T-helper 1 cell treated with Interleukin-12 subunit alpha and Interleukin-12 subunit beta and Interleukin-4 antibody, amounts not matched to agents 30 μg/mL and 1 μg/mL, for 36 hours (primary cell): ENCODE measurements around the gene CREB3L2.

Experiments
- H3K27ac Mint-ChIP-seq: one replicate; pipeline ENCODE4 v1.8.0; 2021; ENCODE audit warnings: mild to moderate bottlenecking, mixed read lengths
- H3K27me3 Mint-ChIP-seq: one replicate; pipeline ENCODE4 v1.8.0; 2021; ENCODE audit warnings: low read depth, mixed read lengths
- H3K36me3 Mint-ChIP-seq: one replicate; pipeline ENCODE4 v1.8.0; 2021; ENCODE audit warnings: low read depth, mixed read lengths
- H3K4me1 Mint-ChIP-seq: one replicate; pipeline ENCODE4 v1.8.0; 2021; ENCODE audit warnings: low read depth, mixed read lengths
- H3K4me3 Mint-ChIP-seq: one replicate; pipeline ENCODE4 v1.8.0; 2021; ENCODE audit warnings: mild to moderate bottlenecking, moderate library complexity, mixed read lengths
- H3K9me3 Mint-ChIP-seq: one replicate; pipeline ENCODE4 v1.8.0; 2021; ENCODE audit warnings: mixed read lengths

Gene CREB3L2

DNA sequence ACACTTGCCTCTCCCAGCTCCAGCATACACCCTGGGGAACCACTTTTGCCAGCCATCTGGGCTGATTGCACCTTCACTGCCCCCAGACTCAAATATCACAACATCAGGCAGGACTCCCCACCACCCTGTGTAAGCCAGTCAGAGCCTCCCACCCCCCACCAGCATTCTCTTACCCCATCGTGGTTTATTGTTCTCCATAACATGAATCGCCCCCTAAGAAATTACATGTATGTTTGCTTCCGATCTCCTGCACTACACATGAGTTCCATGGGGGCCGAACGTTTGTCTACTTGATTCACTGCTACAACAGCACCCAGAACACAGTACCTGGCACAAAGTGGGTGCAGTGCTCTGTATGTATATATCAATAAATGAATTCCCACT is 39.4 kb downstream of the CREB3L2 start:
- H3K9me3 Mint-ChIP-seq = no peaks in the 10 kb centered on the region
- no peaks in the 10 kb centered on the region for H3K27me3 Mint-ChIP-seq
- no peak overlapping the region for H3K4me3 Mint-ChIP-seq
- peaks cover 27% of the 10 kb centered on the region for H3K4me1 Mint-ChIP-seq
- H3K36me3 Mint-ChIP-seq = peaks cover 17% of the 10 kb centered on the region
- H3K27ac Mint-ChIP-seq = no peak overlapping the region

DNA sequence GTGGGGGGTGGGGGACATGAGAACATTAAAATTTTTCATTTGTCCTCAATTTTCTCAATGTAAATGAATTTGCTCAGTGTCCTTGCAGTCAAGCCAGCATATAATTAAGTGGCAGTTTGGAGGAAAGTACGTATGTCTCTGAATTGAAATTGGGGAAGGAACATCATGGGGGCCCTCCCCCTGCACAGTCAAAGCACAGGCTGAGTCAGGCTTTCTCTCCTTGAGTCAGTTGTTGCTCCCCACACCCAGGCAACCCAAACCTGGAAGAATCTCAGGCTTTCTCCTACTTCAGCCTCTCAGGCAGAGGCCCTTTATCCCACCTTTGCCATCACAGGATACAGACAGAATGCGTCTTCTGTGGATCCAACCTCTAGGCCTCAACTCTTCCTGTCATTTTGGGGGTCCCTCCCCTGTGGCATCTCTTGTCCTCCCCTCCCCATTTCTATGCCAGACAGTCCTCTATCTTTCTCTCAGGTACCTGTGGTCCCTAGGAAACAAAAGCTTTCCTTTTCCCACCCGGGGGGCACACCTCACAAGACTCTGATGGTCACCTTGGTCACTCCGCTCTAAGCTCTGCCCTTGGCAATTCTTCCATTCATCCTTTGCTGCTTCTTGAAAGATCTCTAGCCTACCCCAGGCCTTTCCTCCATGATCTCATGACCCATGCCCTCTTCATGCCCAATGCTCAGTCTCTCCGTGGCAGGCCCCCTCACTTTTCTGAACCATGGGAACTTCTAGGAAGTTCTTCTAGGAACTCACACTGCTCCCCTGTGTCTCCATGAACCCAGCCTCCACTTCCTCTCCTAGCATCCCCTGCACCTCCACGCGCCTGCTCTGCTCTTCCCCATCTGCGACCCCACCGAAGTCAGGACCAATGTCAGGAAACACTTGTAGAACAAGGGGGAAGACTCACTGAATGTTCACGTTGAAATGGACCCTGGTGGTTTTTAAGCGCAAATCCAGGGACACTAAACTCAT is 40.4 kb downstream of the CREB3L2 start:
- Mint-ChIP-seq H3K4me3 (no peak overlapping the region), H3K36me3 (peaks cover 22% of the 10 kb centered on the region), H3K4me1 (peaks cover 28% of the 10 kb centered on the region), H3K27ac (no peak overlapping the region), H3K9me3 (no peaks in the 10 kb centered on the region), H3K27me3 (no peaks in the 10 kb centered on the region)

DNA sequence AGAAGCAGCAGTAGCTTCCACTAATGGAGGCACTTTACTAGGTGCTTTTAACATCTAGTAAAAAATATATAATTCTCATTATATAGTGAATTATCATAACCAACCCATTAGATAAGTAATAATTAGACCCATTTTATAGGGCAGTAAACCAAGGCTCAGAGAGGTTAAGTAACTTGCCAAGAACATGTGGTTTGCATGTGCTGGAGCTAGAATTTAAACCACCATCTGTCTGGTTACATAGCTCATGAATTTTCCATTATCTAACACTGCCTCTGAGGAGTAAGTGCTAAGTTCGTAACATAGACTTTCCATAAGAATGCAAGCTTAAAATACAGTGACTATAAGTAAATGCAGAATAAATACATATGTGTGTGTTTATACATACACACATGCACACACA is 41.9 kb downstream of the CREB3L2 start:
- H3K27ac Mint-ChIP-seq = no peak overlapping the region
- H3K4me1 Mint-ChIP-seq = peaks cover 19% of the 10 kb centered on the region
- no peaks in the 10 kb centered on the region for H3K27me3 Mint-ChIP-seq
- peaks cover 22% of the 10 kb centered on the region for H3K36me3 Mint-ChIP-seq
- H3K9me3 Mint-ChIP-seq = no peaks in the 10 kb centered on the region
- H3K4me3 Mint-ChIP-seq = no peak overlapping the region

- no peaks in the 10 kb centered on the region for H3K27me3 Mint-ChIP-seq
- no peak overlapping the region for H3K27ac Mint-ChIP-seq
- no peak overlapping the region for H3K4me3 Mint-ChIP-seq
- no peaks in the 10 kb centered on the region for H3K9me3 Mint-ChIP-seq
- peaks cover 22% of the 10 kb centered on the region for H3K36me3 Mint-ChIP-seq
- peaks cover 19% of the 10 kb centered on the region for H3K4me1 Mint-ChIP-seq
Observed at GRCh38 chr7:137958470-137959431, 43.1 kb downstream of the CREB3L2 start.

GRCh38 chr7:137957887-137958286 is 44.0 kb downstream of the CREB3L2 start:
- Mint-ChIP-seq H3K4me1 (peaks cover 19% of the 10 kb centered on the region), H3K4me3 (no peak overlapping the region), H3K36me3 (peaks cover 19% of the 10 kb centered on the region), H3K27ac (no peak overlapping the region), H3K27me3 (no peaks in the 10 kb centered on the region), H3K9me3 (no peaks in the 10 kb centered on the region)

GRCh38 chr7:137956591-137956990 is 45.3 kb downstream of the CREB3L2 start:
- peaks cover 16% of the 10 kb centered on the region for H3K36me3 Mint-ChIP-seq
- no peak overlapping the region for H3K27ac Mint-ChIP-seq
- no peaks in the 10 kb centered on the region for H3K27me3 Mint-ChIP-seq
- peaks cover 20% of the 10 kb centered on the region for H3K4me1 Mint-ChIP-seq
- no peaks in the 10 kb centered on the region for H3K9me3 Mint-ChIP-seq
- no peak overlapping the region for H3K4me3 Mint-ChIP-seq

GRCh38 chr7:137956183-137956582 is 45.7 kb downstream of the CREB3L2 start:
- peaks cover 16% of the 10 kb centered on the region for H3K36me3 Mint-ChIP-seq
- H3K4me3 Mint-ChIP-seq = no peak overlapping the region
- H3K9me3 Mint-ChIP-seq = no peaks in the 10 kb centered on the region
- H3K27ac Mint-ChIP-seq = no peak overlapping the region
- peaks cover 16% of the 10 kb centered on the region for H3K4me1 Mint-ChIP-seq
- no peaks in the 10 kb centered on the region for H3K27me3 Mint-ChIP-seq

DNA sequence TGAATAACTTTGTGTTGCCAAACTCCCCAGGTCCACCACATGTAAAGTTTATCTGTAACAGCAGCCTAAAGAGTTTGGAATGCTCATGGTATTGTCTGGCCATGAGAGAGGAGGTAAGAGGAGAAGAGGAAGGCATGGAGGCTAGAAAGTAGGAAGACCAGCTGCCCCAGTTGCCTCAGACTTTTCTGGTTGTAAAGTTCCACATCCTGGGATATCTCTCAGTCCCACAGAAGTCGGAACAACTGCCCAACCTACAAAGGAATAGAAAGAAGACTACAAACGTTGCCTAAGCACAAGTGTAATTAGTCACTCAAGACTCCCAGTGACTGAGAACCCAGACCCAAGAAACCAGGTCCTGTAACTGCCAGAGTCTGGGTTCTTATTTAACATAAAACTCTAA is 47.3 kb downstream of the CREB3L2 start:
- Mint-ChIP-seq H3K4me3 (no peak overlapping the region), H3K36me3 (peaks cover 17% of the 10 kb centered on the region), H3K27ac (no peak overlapping the region), H3K4me1 (peaks cover 20% of the 10 kb centered on the region), H3K27me3 (no peaks in the 10 kb centered on the region), H3K9me3 (no peaks in the 10 kb centered on the region)

DNA sequence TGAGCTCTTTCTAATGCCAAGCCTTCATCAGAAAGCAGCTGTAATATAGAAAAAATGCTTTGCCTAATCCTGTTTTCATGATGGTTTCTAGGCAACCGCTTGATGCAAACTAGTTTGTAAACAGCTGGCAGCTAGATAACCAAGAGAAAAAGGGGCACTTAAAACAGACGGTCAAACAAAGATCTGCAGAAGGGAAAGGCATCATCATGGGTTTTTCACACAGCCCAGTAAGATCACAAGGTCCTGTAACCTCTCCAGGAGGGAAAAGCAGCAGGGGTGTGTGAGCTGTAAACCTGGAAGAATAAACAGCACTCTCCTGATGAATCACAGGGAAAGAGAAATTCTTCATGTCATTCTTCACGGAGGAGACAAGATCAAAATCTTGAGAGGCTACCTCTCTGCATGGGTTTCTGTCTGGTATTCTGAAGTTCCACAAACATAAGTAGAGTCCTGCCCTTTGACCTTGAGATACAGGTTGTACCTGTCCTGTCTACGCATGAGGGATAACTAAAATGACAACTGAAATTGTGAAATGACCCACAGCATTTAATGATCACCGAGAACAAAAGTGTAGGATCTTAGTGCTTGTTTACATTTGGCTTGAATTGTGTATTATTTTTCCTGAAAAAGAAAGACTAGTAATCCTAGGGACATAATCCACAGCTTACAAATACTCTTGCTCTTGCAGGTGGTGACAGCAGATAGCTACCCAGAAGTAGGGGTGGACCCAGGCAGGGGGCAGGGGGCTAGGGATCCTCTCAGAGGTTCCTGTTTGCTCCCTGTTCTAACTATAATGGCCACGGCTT is 48.0 kb downstream of the CREB3L2 start:
- Mint-ChIP-seq H3K27ac (no peak overlapping the region), H3K4me3 (no peak overlapping the region), H3K27me3 (no peaks in the 10 kb centered on the region), H3K9me3 (no peaks in the 10 kb centered on the region), H3K36me3 (peaks cover 13% of the 10 kb centered on the region), H3K4me1 (peaks cover 18% of the 10 kb centered on the region)

DNA sequence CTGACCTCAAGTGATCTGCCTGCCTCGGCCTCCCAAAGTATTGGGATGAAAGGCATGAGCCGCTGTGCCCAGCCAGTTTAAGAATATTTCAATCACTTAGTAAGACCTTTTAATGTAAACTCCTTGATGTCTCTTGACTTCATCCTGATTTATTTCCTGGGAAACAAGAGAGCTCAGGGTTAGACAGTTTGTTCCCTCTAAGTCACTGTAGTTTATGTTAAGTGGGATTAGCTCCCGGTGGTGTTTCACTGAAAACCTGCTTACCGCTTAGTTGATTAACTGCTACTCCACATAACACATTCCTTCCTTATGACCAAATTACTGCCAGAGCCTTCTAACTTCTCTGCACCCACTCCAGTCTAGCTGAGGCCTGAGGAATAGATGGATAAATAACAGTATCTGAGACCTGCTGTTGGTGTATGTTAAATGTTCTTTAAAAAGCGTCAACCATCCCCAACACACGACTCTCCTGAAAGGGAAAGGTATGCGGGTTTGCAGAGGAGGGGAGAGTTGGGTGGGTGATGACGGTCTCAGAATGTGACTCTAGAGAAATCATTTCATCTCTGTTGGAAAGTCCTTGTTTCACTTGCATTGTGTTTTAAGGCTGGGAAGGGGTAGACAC is 48.7 kb downstream of the CREB3L2 start:
- Mint-ChIP-seq H3K27me3 (no peaks in the 10 kb centered on the region), H3K36me3 (peaks cover 7% of the 10 kb centered on the region), H3K9me3 (no peaks in the 10 kb centered on the region), H3K4me1 (peaks cover 18% of the 10 kb centered on the region), H3K27ac (peak overlapping the region; percentile 26), H3K4me3 (no peak overlapping the region)

- Mint-ChIP-seq H3K9me3 (no peaks in the 10 kb centered on the region), H3K4me3 (no peak overlapping the region), H3K27ac (no peak overlapping the region), H3K4me1 (peaks cover 22% of the 10 kb centered on the region), H3K36me3 (peaks cover 6% of the 10 kb centered on the region), H3K27me3 (no peaks in the 10 kb centered on the region)
Observed at GRCh38 chr7:137952426-137952805, 49.5 kb downstream of the CREB3L2 start.

DNA sequence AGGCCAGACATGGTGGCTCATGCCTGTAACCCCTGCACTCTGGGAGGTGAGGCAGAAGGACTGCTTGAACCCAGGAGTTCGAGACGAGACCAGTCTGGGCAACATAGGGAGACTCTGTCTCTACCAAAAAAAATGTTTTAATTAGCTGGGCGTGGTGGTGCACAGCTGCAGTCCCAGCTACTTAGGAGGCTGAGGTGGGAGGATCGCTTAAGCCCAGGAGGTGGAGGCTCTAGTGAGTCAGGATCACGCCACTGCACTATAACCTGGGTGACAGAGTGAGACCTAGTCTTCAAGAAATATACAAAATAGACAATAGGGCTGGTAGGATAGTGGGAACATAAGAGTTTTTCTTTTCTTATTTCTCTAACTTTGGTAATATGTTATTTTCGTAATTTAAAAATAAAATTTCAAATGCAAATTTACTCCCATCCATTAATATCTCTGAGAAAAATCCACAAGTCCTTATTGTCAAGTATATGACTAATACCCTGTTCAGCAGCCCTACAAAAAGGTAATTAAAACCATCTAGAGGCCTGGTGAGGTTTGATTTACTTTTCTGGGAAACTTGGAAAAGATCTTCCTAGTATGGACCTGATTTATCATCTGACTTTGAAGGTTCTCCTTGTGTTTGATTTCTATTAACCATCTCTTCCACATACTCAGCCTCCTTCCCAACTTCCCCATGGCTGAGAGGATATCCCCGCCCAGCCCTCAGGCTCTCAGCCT is 50.0 kb downstream of the CREB3L2 start:
- H3K4me3 Mint-ChIP-seq = no peak overlapping the region
- H3K27ac Mint-ChIP-seq = no peak overlapping the region
- peaks cover 2% of the 10 kb centered on the region for H3K36me3 Mint-ChIP-seq
- peaks cover 21% of the 10 kb centered on the region for H3K4me1 Mint-ChIP-seq
- H3K9me3 Mint-ChIP-seq = no peaks in the 10 kb centered on the region
- no peaks in the 10 kb centered on the region for H3K27me3 Mint-ChIP-seq

DNA sequence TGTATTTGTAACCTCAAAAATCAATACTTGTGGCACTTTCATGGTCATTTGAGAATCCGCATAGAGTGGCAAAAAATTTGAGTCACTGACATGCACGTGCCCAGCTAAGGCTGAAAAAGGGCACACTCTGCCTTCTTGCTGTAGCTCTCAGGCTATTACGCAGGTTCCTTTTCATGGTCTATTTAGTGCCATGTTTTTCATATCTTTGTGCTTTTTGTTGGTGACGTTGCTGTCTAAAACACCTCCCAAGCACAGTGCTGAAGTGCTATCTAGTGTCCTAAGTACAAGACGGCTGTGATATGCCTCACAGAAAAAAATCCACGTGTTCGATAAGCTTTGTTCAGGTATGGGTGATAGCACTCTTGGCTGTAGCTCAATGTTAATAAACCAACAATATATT is 50.9 kb downstream of the CREB3L2 start:
- peaks cover 23% of the 10 kb centered on the region for H3K4me1 Mint-ChIP-seq
- H3K27me3 Mint-ChIP-seq = no peaks in the 10 kb centered on the region
- H3K27ac Mint-ChIP-seq = no peak overlapping the region
- peaks cover 6% of the 10 kb centered on the region for H3K36me3 Mint-ChIP-seq
- H3K9me3 Mint-ChIP-seq = no peaks in the 10 kb centered on the region
- H3K4me3 Mint-ChIP-seq = no peak overlapping the region
